ENCODE measurements around the gene RNU5D-1.

RNU5D-1 gene

GRCh38 chr1:44730741-44731512 is at the start of gene RNU5D-1:
Gene RNU5D-1, minus strand, starts transcription at chr1:44731170.
- peak within 1 kb of the TSS; percentile 30 for H3K4me3 ChIP-seq (ENCODE audit: low read depth, low read length, poor library complexity, severe bottlenecking)
- H3K79me2 ChIP-seq (ENCODE audit: insufficient read depth, low read length) = no peaks in the 10 kb centered on the region
- H3K4me2 ChIP-seq (ENCODE audit: low read length) = peak within 1 kb of the TSS; percentile 61
- no peaks in the 10 kb centered on the region for H3K27me3 ChIP-seq (ENCODE audit: insufficient read depth, low read length)
- H3K36me3 ChIP-seq (ENCODE audit: insufficient read depth, low read length) = no peaks in the 10 kb centered on the region
- H3K9me2 ChIP-seq (ENCODE audit: low read depth, low read length) = no peaks in the 10 kb centered on the region
- no peaks in the 10 kb centered on the region for H4K20me1 ChIP-seq (ENCODE audit: insufficient read depth, low read length)
- H3K9ac ChIP-seq (ENCODE audit: low read length) = peak within 1 kb of the TSS; percentile 63
- peaks cover 28% of the 10 kb centered on the region for H3K4me1 ChIP-seq (ENCODE audit: insufficient read depth, low read length, severe bottlenecking)
- H3K9me3 ChIP-seq (ENCODE audit: low read length) = no peaks in the 10 kb centered on the region
- H3F3A ChIP-seq (ENCODE audit: insufficient read depth, low read length) = peaks cover 13% of the 10 kb centered on the region
- peak within 1 kb of the TSS; percentile 96 for H3K27ac ChIP-seq (ENCODE audit: low read depth, low read length, poor library complexity, severe bottlenecking)
- TF ChIP-seq CTCF (IDR thresholded peaks at IDR 0.05; ENCODE audit: low read length) (peak; percentile 71), EZH2 (IDR thresholded peaks at IDR 0.05; ENCODE audit: borderline replicate concordance, low read length) (no peak)
- no peak within 1 kb of the TSS for H2AFZ ChIP-seq (ENCODE audit: low read length)

DNA sequence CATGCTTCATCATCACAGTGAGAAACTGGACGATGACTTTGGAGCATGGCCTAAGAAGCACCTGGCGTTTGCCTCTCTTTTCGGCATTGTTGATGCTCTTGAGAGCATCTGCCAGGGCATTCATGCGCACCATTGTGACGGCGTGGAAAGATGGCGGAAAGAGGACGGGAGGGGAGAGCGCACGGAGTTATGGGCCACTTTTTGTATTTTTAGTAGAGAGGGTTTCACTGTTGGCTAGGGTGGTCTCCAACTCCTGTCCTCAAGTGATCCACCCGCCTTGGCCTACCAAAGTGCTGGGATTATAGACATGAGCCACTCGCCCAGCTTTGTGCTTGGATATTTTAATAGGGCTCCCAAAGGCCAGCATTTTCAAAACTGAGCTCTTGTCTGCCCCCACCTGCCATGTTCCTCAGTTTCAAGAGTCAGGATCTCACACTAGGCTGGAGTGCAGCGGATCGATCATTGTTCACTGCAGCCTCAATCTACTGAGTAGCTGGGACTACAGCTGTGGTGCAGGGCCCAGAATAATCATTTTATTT is 49.7 kb upstream of the RNU5D-1 start:
- no peak for TF ChIP-seq CTCF (IDR thresholded peaks at IDR 0.05; ENCODE audit: low read length)
- no peak for TF ChIP-seq EZH2 (IDR thresholded peaks at IDR 0.05; ENCODE audit: borderline replicate concordance, low read length)
- H3K9me2 ChIP-seq (ENCODE audit: low read depth, low read length) = no peaks in the 10 kb centered on the region
- no peaks in the 10 kb centered on the region for H3K9me3 ChIP-seq (ENCODE audit: low read length)
- H3K27ac ChIP-seq (ENCODE audit: low read depth, low read length, poor library complexity, severe bottlenecking) = no peak overlapping the region
- H3F3A ChIP-seq (ENCODE audit: insufficient read depth, low read length) = peaks cover 13% of the 10 kb centered on the region
- H3K36me3 ChIP-seq (ENCODE audit: insufficient read depth, low read length) = peaks cover 64% of the 10 kb centered on the region
- H3K27me3 ChIP-seq (ENCODE audit: insufficient read depth, low read length) = no peaks in the 10 kb centered on the region
- H4K20me1 ChIP-seq (ENCODE audit: insufficient read depth, low read length) = no peaks in the 10 kb centered on the region
- no peak overlapping the region for H2AFZ ChIP-seq (ENCODE audit: low read length)
- no peak overlapping the region for H3K4me2 ChIP-seq (ENCODE audit: low read length)
- no peak overlapping the region for H3K4me3 ChIP-seq (ENCODE audit: low read depth, low read length, poor library complexity, severe bottlenecking)
- H3K79me2 ChIP-seq (ENCODE audit: insufficient read depth, low read length) = peaks cover 14% of the 10 kb centered on the region
- H3K9ac ChIP-seq (ENCODE audit: low read length) = no peak overlapping the region
- H3K4me1 ChIP-seq (ENCODE audit: insufficient read depth, low read length, severe bottlenecking) = peaks cover 45% of the 10 kb centered on the region

- Histone ChIP-seq H3K4me1 (ENCODE audit: insufficient read depth, low read length, severe bottlenecking) (peaks cover 40% of the 10 kb centered on the region), H3K9me3 (ENCODE audit: low read length) (no peaks in the 10 kb centered on the region), H3K9ac (ENCODE audit: low read length) (no peak overlapping the region), H3K27me3 (ENCODE audit: insufficient read depth, low read length) (no peaks in the 10 kb centered on the region), H2AFZ (ENCODE audit: low read length) (no peak overlapping the region), H4K20me1 (ENCODE audit: insufficient read depth, low read length) (no peaks in the 10 kb centered on the region), H3F3A (ENCODE audit: insufficient read depth, low read length) (peaks cover 13% of the 10 kb centered on the region), H3K36me3 (ENCODE audit: insufficient read depth, low read length) (peaks cover 65% of the 10 kb centered on the region), H3K4me2 (ENCODE audit: low read length) (no peak overlapping the region; the same call in 1 of the 2 replicates), H3K4me3 (ENCODE audit: low read depth, low read length, poor library complexity, severe bottlenecking) (no peak overlapping the region), H3K9me2 (ENCODE audit: low read depth, low read length) (no peaks in the 10 kb centered on the region), H3K79me2 (ENCODE audit: insufficient read depth, low read length) (peaks cover 16% of the 10 kb centered on the region), H3K27ac (ENCODE audit: low read depth, low read length, poor library complexity, severe bottlenecking) (no peak overlapping the region)
- TF ChIP-seq EZH2 (IDR thresholded peaks at IDR 0.05; ENCODE audit: borderline replicate concordance, low read length) (no peak), CTCF (IDR thresholded peaks at IDR 0.05; ENCODE audit: low read length) (no peak)
Measured at GRCh38 chr1:44778705-44779576, 48.0 kb upstream of the RNU5D-1 start.

Measured in OCI-LY1 (cell line).